WTC11 (cell line): ENCODE data around the gene RBM42. TPM values are rescaled to one million over a fixed set of nuclear protein-coding genes. Genes with fewer than 3 reads are reported as not detected.
"Not testable (repeated sequence)": the region's sequence is repeated elsewhere in the genome, so short reads cannot be mapped to it uniquely, and the experiment has no call there.

Experiments
- ATAC-seq: fragments of 200-7000 bp; cut with Tn5 transposase; 2 replicates; pipeline ENCODE4 v1.10.0; 2021; ENCODE audit warnings: mild to moderate bottlenecking, moderate library complexity
- CTCF ChIA-PET: fragments of 300-600 bp; sonication (Branson Sonifier 250); formaldehyde crosslinking; loops from one replicate; lab custom pipeline; 2021; ENCODE audit warnings: antibody characterized with exemption; lab: Charles Lee
- POLR2A ChIA-PET: fragments of 350-600 bp; sonication (Branson Sonifier 250); formaldehyde crosslinking; loops from one replicate; lab custom pipeline; 2021; ENCODE audit warnings: antibody characterized with exemption; lab: Charles Lee
- DNase-seq: peaks from one replicate; pipeline ENCODE4 v3.0.0; 2021; ENCODE audit warnings: low spot score
- H3K27ac Mint-ChIP-seq: 2 replicates; pipeline ENCODE4 v1.8.0; 2021; ENCODE audit warnings: mixed read lengths
- H3K27me3 Mint-ChIP-seq: 2 replicates; pipeline ENCODE4 v1.8.0; 2021; ENCODE audit warnings: low read depth, mild to moderate bottlenecking, moderate library complexity, mixed read lengths
- H3K36me3 Mint-ChIP-seq: 2 replicates; pipeline ENCODE4 v1.8.0; 2021; ENCODE audit warnings: mixed read lengths
- H3K4me1 Mint-ChIP-seq: 2 replicates; pipeline ENCODE4 v1.8.0; 2022; ENCODE audit warnings: mixed read lengths
- H3K4me3 Mint-ChIP-seq: 2 replicates; pipeline ENCODE4 v1.8.0; 2021; ENCODE audit warnings: mild to moderate bottlenecking, moderate library complexity, mixed read lengths
- H3K9me3 Mint-ChIP-seq: 2 replicates; pipeline ENCODE4 v1.8.0; 2021; ENCODE audit warnings: mixed read lengths
- FOXJ3 ChIP-seq: sonication (generic); formaldehyde crosslinking; IDR thresholded peaks from 2 replicates; pipeline ENCODE4 v1.9.0; 2021; ENCODE audit warnings: missing genetic modification reagents, mild to moderate bottlenecking, borderline replicate concordance
- IRF2 ChIP-seq: sonication (generic); formaldehyde crosslinking; IDR thresholded peaks from 2 replicates; pipeline ENCODE4 v1.8.0; 2022; ENCODE audit warnings: low read depth, missing genetic modification reagents, borderline replicate concordance
- NR2C2 ChIP-seq: sonication (generic); formaldehyde crosslinking; IDR thresholded peaks from 2 replicates; pipeline ENCODE4 v1.8.0; 2022; ENCODE audit warnings: mild to moderate bottlenecking, missing genetic modification reagents
- NR3C1 ChIP-seq: sonication (generic); formaldehyde crosslinking; conservative IDR thresholded peaks from 2 replicates; pipeline ENCODE4 v1.8.1; 2023; ENCODE audit warnings: low read depth, mild to moderate bottlenecking, missing genetic modification reagents
- OVOL2 ChIP-seq: fragments of 250-450 bp; sonication (Bioruptor Pico); IDR thresholded peaks from 2 replicates; pipeline ENCODE4 v1.9.0; 2021; ENCODE audit warnings: mild to moderate bottlenecking, borderline replicate concordance
- PRRX2 ChIP-seq: fragments of 250-450 bp; sonication (Bioruptor Pico); IDR thresholded peaks from 2 replicates; pipeline ENCODE4 v1.8.0; 2021; ENCODE audit warnings: mild to moderate bottlenecking
- RELA ChIP-seq: sonication (generic); formaldehyde crosslinking; IDR thresholded peaks from 2 replicates; pipeline ENCODE4 v1.8.1; 2022; ENCODE audit warnings: missing genetic modification reagents, mild to moderate bottlenecking, borderline replicate concordance
- RORB ChIP-seq: fragments of 250-450 bp; sonication (Bioruptor Pico); IDR thresholded peaks from 2 replicates; pipeline ENCODE4 v1.9.0; 2021; ENCODE audit warnings: mild to moderate bottlenecking
- TEAD1 ChIP-seq: sonication (generic); formaldehyde crosslinking; IDR thresholded peaks from 2 replicates; pipeline ENCODE4 v1.8.0; 2022; ENCODE audit warnings: mild to moderate bottlenecking, missing genetic modification reagents
- TEAD4 ChIP-seq: sonication (generic); formaldehyde crosslinking; IDR thresholded peaks from 2 replicates; pipeline ENCODE4 v1.8.0; 2022; ENCODE audit warnings: mild to moderate bottlenecking, missing genetic modification reagents
- ZNF138 ChIP-seq: sonication (generic); formaldehyde crosslinking; conservative IDR thresholded peaks from 2 replicates; pipeline ENCODE4 v1.8.1; 2022; ENCODE audit warnings: mild to moderate bottlenecking, moderate library complexity, missing genetic modification reagents
- total RNA-seq: library from RNA; stranded (reverse); gene quantifications from 3 replicates; pipeline ENCODE4 v1.2.3, GENCODE V29; 2021
- TF ChIP-seq, protein P1 (sequence below): sonication (generic); formaldehyde crosslinking; IDR thresholded peaks from 2 replicates; pipeline ENCODE4 v1.8.1; 2022; ENCODE audit warnings: mild to moderate bottlenecking, missing genetic modification reagents, moderate library complexity, borderline replicate concordance
- TF ChIP-seq, protein P2 (sequence below): sonication (generic); formaldehyde crosslinking; IDR thresholded peaks from 2 replicates; pipeline ENCODE4 v1.8.1; 2022; ENCODE audit warnings: missing genetic modification reagents, borderline replicate concordance
- TF ChIP-seq, protein P3 (sequence below): sonication (generic); formaldehyde crosslinking; IDR thresholded peaks from 2 replicates; pipeline ENCODE4 v1.8.1; 2023; ENCODE audit warnings: mild to moderate bottlenecking, missing genetic modification reagents, moderate library complexity
- TF ChIP-seq, protein P4 (sequence below): sonication (generic); formaldehyde crosslinking; IDR thresholded peaks from 2 replicates; pipeline ENCODE4 v1.8.1; 2023; ENCODE audit warnings: mild to moderate bottlenecking, missing genetic modification reagents, moderate library complexity
- TF ChIP-seq, protein P5 (sequence below): sonication (generic); formaldehyde crosslinking; IDR thresholded peaks from 2 replicates; pipeline ENCODE4 v1.8.0; 2022; ENCODE audit warnings: mild to moderate bottlenecking, missing genetic modification reagents
- TF ChIP-seq, protein P6 (sequence below): sonication (generic); formaldehyde crosslinking; IDR thresholded peaks from 2 replicates; pipeline ENCODE4 v1.8.1; 2022; ENCODE audit warnings: low read depth, mild to moderate bottlenecking, moderate library complexity, missing genetic modification reagents, borderline replicate concordance

Gene RBM42
- total RNA-seq, 1 experiment from 2014 or later = 94.9 TPM

DNA sequence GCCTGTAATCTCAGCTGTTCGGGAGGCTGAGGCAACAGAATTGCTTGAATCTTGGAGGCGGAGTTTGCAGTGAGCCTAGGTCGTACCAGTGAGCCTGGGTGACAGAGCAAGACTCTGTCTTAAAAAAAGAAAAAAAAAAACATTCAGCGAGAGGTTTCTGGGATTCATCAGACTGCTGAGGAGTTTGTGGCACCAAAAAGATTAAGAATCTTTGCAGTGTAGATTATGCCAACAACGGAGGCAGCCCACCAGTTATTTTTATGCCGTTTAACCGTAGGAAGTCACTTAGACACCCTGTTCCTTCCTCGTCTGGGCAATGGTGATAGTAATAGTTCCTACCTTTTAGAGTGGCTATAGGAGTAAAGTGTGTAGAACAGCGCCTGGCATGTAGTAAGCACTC, 21.7 kb downstream of the RBM42 start (continued):
- TF ChIP-seq IRF2 (CRISPR knock-in tag) = no peak
- no peak for TF ChIP-seq NR2C2 (CRISPR knock-in tag)
- TF ChIP-seq, protein P1, sequence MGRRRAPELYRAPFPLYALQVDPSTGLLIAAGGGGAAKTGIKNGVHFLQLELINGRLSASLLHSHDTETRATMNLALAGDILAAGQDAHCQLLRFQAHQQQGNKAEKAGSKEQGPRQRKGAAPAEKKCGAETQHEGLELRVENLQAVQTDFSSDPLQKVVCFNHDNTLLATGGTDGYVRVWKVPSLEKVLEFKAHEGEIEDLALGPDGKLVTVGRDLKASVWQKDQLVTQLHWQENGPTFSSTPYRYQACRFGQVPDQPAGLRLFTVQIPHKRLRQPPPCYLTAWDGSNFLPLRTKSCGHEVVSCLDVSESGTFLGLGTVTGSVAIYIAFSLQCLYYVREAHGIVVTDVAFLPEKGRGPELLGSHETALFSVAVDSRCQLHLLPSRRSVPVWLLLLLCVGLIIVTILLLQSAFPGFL (CRISPR knock-in tag) = no peak
- no peak for TF ChIP-seq NR3C1 (CRISPR knock-in tag)

DNA sequence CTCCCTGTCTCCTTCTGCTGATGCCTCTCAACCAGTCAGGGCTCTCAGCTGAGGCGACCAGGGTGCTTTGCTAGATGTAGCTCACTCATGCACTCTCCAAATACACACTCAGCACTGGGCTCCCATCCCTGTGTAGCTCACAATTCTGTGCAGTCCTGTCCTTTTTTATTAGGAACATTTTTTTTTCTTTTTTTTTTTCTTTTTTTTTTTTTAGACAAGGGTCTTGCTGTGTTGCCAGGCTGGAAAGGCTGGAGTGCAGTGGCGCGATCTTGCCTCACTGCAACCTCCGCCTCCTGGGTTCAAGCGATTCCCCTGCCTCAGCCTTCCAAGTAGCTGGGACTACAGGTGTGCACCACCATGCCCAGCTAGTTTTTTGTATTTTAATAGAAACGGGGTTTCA, 26.0 kb downstream of the RBM42 start:
- CTCF ChIA-PET, H3K4me1 Mint-ChIP-seq, H3K9me3 Mint-ChIP-seq, ATAC-seq, H3K27me3 Mint-ChIP-seq, DNase-seq, H3K27ac Mint-ChIP-seq, H3K4me3 Mint-ChIP-seq: not testable (repeated sequence)
- POLR2A ChIA-PET = interaction anchor here (0.7 kb wide), 1 partner anchor 16 kb away, joined by 4 read pairs; no protein-coding TSS in a partner anchor
- peaks cover 60% of the 10 kb centered on the region for H3K36me3 Mint-ChIP-seq

DNA sequence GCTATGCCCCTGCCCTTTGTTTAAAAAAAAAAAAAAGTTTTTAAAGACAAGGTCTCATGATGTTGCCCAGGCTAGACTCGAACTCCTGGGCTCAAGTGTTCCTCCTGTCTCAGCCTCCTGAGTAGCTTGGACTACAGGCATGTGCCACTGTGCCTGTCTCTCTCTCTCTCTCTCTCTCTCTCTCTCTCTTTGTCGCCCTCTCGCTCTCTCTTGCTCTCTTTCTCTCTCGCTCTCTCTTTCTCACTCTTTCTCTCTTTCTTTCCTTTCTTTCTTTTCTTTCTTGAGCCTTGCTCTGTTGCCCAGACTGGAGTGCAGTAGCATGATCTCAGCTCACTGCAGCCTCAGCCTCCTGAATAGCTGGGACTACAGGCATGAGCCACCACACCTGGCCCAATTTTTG, 26.8 kb downstream of the RBM42 start:
- no peaks in the 10 kb centered on the region for H3K27me3 Mint-ChIP-seq

DNA sequence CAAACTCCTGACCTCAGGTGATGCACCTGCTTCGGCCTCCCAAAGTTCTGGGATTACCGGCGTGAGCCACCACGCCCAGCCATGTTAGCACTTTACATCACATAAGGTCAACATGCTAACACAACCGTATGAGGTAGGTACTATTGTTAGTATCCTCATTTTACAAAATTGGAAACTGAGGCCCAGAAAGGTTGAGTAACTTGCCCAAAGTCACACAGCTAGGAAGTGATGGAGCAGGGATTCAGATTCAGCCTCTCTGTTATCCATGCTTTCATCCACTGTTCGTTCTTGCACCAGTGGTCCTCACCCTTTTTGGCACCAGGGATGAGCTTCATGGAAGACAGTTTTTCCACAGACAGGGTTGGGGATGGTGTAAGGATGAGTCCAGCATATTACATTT, 27.9 kb downstream of the RBM42 start:
- ChIA-PET POLR2A (interaction anchor here (0.6 kb wide), 1 partner anchor 44 kb away, joined by 3 read pairs; the partner anchor contains the start of gene HAUS5), CTCF (no interaction called here)
- Mint-ChIP-seq H3K36me3 (peaks cover 54% of the 10 kb centered on the region), H3K27ac (no peak overlapping the region), H3K9me3 (no peaks in the 10 kb centered on the region), H3K4me3 (no peak overlapping the region), H3K4me1 (no peaks in the 10 kb centered on the region), H3K27me3 (no peaks in the 10 kb centered on the region)
- no peak for DNase-seq
- TF ChIP-seq, protein P2, sequence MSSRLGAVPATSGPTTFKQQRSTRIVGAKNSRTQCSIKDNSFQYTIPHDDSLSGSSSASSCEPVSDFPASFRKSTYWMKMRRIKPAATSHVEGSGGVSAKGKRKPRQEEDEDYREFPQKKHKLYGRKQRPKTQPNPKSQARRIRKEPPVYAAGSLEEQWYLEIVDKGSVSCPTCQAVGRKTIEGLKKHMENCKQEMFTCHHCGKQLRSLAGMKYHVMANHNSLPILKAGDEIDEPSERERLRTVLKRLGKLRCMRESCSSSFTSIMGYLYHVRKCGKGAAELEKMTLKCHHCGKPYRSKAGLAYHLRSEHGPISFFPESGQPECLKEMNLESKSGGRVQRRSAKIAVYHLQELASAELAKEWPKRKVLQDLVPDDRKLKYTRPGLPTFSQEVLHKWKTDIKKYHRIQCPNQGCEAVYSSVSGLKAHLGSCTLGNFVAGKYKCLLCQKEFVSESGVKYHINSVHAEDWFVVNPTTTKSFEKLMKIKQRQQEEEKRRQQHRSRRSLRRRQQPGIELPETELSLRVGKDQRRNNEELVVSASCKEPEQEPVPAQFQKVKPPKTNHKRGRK (CRISPR knock-in tag) = no peak
- TF ChIP-seq PRRX2 (CRISPR knock-in tag) = no peak
- no peak for TF ChIP-seq OVOL2 (CRISPR knock-in tag)
- TF ChIP-seq, protein P3, sequence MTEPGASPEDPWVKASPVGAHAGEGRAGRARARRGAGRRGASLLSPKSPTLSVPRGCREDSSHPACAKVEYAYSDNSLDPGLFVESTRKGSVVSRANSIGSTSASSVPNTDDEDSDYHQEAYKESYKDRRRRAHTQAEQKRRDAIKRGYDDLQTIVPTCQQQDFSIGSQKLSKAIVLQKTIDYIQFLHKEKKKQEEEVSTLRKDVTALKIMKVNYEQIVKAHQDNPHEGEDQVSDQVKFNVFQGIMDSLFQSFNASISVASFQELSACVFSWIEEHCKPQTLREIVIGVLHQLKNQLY (CRISPR knock-in tag) = no peak
- TF ChIP-seq ZNF138 (CRISPR knock-in tag) = no peak
- TF ChIP-seq TEAD1 (CRISPR knock-in tag) = no peak
- TF ChIP-seq RORB = no peak
- TF ChIP-seq, protein P4, sequence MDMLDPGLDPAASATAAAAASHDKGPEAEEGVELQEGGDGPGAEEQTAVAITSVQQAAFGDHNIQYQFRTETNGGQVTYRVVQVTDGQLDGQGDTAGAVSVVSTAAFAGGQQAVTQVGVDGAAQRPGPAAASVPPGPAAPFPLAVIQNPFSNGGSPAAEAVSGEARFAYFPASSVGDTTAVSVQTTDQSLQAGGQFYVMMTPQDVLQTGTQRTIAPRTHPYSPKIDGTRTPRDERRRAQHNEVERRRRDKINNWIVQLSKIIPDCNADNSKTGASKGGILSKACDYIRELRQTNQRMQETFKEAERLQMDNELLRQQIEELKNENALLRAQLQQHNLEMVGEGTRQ = no peak
- TF ChIP-seq, protein P5, sequence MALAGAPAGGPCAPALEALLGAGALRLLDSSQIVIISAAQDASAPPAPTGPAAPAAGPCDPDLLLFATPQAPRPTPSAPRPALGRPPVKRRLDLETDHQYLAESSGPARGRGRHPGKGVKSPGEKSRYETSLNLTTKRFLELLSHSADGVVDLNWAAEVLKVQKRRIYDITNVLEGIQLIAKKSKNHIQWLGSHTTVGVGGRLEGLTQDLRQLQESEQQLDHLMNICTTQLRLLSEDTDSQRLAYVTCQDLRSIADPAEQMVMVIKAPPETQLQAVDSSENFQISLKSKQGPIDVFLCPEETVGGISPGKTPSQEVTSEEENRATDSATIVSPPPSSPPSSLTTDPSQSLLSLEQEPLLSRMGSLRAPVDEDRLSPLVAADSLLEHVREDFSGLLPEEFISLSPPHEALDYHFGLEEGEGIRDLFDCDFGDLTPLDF = no peak
- TF ChIP-seq, protein P6, sequence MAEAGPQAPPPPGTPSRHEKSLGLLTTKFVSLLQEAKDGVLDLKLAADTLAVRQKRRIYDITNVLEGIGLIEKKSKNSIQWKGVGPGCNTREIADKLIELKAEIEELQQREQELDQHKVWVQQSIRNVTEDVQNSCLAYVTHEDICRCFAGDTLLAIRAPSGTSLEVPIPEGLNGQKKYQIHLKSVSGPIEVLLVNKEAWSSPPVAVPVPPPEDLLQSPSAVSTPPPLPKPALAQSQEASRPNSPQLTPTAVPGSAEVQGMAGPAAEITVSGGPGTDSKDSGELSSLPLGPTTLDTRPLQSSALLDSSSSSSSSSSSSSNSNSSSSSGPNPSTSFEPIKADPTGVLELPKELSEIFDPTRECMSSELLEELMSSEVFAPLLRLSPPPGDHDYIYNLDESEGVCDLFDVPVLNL (CRISPR knock-in tag) = no peak
- no peak for TF ChIP-seq RELA (CRISPR knock-in tag)
- no peak for ATAC-seq

More for the DNA sequence above, 26.8 kb downstream of the RBM42 start:
- no peak overlapping the region for H3K4me3 Mint-ChIP-seq
- no peak overlapping the region for H3K27ac Mint-ChIP-seq
- DNase-seq (no peak), ATAC-seq (no peak)
- ChIA-PET CTCF (no interaction called here), POLR2A (interaction anchor here (0.7 kb wide), 1 partner anchor 17 kb away, joined by 4 read pairs; no protein-coding TSS in a partner anchor)
- no peaks in the 10 kb centered on the region for H3K4me1 Mint-ChIP-seq
- peaks cover 62% of the 10 kb centered on the region for H3K36me3 Mint-ChIP-seq
- H3K9me3 Mint-ChIP-seq = no peaks in the 10 kb centered on the region
- TF ChIP-seq FOXJ3 (CRISPR knock-in tag) (no peak), TEAD4 (CRISPR knock-in tag) (no peak)
